ENCODE results near the gene HDHD5.

The HDHD5 gene

DNA sequence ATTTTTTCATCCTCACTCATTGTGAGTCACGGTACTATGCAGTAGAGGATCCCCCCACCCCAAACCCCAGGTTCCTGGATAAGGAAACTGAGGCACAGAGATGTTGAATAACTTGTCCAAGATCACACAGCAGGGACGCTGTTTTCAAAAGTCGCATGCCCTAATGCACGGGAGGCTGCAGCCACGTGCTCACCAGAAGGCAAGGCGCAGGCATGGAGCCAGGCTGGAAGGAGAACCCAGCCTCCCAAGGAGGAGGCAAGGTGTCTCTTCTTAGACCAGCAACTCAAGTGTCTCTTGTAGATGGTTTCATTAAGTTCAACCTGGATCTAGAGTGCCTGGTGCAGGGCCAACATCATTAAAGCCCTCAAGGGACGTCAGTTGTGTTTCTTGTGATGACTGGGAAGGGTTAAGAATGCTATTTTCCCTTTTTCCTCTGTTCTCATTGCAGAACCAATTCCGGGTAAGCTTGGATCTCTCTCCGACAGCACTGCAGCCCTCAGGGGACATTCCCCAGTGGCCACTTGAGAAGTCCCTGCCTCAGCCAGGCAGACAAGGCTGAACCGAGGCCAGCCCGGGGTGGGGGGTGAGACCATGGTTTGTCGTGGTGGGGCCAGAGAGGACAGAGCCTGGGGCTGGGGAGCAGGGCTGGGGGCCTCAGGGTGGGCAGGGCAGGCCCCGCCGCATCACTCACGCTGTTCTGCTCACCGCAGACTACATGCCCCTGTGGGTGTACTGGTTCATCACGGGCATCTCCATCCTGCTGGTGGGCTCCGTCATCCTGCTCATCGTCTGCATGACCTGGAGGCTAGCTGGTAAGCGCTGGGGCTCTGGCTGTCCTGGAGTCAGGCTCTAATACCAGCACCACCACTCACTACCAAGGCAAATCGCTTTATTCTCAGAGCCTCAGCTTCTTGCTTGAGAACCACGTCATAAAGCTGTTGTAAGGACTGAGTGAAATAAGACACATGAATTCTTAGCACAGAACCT is 53.6 kb downstream of the HDHD5 start:
- DNase-seq = no peak

DNA sequence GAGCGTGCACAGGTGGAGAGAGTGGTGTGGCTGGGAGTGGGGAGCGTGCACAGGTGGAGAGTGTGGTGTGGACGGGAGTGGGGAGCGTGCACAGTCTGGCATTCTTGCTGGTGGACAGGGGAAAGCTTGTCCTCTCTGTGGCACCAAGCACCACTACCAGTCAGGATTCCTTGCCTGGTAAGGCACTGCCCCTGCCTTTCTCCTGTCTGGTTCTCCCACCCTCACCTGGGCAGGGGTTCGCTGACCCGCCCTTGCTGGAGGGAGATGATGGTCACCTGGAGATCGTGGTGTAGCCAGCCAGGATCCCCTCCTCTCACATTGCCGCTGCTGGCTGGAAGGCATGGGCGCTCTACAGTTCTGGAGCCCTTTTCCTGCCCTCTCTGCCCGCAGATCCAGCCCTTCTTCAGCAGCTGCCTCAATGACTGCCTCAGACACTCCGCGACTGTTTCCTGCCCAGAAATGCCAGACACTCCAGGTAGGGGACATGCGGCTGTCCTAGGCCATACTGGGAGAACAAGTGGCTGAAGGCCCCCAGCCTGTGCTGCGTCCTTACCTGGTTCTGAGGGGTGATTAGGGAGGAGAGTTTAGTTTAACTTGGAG is 54.6 kb downstream of the HDHD5 start:
- DNase-seq = no peak

DNA sequence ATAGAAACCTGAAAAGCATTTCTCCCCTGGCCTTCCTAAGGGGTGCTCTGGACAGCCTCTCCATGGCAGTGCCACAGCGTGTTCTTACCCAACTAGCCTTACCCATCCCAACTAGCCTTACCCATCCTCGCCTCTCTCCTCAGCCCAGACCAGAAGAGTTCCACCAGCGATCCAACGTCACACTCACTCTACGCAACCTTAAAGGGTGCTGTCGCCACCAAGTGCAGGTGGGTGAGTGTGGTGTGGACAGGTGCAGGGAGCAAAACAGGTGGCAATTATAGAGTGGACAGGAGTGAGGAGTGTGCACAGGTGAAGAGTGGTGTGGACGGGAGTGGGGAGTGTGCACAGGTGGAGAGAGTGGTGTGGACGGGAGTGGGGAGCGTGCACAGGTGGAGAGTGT is 55.7 kb downstream of the HDHD5 start:
- DNase-seq = no peak

DNA sequence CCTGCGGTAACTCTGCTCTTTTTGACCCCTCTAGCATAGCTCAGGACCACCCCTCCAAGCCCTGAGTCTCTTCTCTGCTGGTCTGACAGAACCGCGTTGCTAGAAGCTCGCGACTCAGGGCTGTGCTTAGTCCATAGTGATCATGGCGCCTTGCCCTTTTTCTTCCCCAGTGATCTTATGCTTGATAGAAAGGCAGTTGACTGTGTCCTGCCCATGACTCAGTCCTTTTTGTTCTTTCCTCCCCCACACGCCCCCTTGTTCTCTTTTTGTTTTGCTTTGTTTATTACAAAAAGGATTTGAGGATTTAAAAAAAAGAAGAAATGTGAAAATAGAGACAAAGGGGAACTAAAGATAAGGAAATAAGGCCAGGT is 56.8 kb downstream of the HDHD5 start:
- no peak for DNase-seq

DNA sequence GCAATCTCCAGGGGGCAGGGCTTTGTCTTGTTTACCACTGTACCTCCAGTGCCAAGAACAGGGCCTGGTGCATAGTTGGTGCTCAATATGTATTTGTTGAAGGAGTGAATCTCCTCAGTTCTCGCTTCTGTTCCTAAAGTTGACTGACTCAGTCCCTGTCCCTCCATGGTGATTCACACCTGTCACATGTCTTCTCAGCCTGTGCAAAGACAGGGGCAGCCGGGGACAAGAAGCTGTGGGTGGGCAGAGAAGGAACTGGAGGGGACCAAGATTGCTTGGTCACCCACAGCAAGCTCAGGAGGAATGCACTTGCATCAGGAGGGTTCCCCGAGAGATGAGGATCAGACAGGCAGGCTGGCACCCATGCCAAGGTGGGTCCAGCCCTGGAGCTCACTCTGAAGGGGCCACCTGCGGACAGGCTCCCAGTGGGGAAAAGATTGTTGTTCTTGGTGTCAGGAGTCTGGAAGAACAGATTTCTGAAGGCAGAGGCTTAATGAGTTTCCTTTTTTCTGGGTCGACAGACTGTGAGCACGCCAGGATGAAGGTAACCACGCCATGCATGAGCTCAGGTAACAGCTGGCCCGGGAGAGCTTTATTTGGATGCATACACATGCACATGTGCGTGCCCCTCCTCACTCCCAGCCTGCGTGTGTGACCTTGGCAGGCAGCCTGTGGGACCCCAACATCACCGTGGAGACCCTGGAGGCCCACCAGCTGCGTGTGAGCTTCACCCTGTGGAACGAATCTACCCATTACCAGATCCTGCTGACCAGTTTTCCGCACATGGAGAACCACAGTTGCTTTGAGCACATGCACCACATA is 57.4 kb downstream of the HDHD5 start:
- DNase-seq = no peak

DNA sequence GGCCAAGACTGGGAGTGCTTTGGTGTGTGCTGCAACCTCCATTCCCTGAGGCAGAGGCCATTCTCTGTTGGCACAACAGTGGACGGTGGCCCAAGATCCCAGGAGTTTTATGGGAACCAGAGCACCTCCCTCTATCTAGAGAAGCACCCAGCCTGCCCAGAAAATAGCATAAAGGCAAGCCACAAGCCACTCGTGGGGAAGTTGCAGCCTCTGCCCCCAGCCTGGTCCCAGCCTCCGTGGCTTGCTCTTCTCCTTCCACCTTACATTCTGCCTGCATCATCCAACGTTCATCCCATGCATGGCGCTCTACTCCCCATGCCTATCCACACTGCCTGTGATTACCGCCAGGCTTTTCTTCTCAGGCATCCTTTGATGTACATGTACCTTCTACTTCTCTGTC is 58.5 kb downstream of the HDHD5 start:
- no peak for DNase-seq

DNA sequence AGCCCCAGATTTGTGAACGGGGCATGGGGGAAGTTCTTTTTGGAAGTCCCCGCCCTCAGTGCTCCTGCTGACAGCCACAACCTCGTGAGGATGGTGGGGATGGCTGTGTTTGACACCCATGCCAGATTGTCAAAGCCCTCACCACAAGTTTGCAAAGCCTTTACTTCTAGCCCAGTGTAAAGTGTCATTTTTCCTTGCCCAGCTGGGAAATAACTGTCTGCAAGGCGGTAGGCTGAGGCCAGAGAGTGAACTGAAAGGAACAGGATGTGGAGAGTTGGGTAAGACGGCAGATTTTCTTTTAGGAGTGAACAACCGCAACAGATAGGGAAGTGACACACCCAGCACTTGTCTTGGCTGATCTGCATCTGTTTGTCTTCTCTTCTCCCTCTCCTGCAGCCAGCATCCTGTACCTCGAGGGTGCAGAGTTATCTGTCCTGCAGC is 60.7 kb downstream of the HDHD5 start:
- no peak for DNase-seq

DNA sequence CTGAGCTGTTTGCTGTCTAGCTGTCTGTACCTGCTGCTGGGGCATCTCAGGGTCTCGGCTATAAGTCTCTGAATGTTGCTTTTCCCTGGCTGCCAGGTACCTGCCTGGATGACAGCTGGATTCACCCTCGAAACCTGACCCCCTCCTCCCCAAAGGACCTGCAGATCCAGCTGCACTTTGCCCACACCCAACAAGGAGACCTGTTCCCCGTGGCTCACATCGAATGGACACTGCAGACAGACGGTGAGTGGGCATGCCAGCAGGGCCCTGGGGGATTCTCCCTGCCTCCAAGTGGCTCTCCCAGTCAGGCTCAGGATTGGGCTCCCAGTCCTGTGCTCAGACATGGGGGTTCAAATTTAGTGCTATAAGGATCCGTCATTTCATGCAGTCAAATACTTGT is 61.4 kb downstream of the HDHD5 start:
- no peak for DNase-seq

DNA sequence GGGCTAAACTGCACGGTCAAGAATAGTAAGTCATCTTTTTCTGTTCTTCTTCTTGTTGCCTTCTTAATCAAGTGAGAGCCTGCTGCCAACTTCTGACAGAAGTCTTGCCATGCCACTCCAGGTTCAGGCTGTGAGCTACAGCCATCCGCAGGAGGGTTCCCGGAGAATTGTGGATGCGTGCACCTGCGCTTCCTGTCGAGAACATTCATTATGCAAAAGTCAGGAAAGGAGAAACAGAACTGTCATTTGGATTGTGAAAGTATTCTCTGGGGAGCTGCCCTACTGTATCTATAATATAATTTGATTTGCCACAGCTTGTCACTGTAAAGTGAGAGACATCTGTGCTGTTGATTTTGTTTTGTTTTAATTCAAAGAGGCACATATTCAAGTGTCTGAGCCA is 62.0 kb downstream of the HDHD5 start:
- no peak for DNase-seq

DNA sequence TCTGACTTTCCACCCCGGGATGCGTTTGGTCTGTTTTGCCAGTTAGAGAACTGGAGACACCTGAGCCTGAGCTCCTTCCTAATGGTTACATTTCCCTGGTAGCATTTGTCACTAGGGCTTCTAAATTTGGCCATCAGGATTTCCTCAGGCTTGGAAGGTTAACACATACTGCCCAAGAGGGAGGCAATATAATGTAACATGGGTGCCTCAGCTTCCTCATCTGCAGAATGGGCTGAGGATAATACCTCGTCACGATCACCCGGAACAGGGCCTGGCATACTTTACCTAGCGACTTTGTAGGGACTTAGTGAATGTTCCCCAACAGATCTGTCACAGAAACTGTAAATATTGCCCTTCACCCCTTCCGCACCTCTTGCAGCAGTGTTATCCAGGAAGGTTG is 63.0 kb downstream of the HDHD5 start:
- DNase-seq = no peak

DNA sequence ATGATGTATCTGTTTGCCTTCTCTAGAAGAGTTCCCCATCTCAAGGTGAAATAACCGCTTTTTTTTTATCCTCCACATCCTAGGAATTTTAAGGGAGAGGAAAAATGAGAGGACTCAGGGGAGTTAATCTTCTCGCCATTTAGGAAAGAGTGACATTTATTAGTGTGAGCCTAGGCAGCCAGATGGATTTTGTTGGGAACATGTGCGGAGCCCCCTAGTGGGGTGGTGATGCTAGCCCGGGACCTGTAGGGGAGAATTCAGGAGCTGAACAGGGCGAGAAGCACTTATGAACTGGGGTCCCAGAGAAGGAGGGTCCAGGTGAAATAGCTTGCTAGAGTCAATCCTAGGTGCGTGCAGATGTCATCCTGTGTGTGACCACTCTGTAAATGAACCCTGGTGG is 63.5 kb downstream of the HDHD5 start:
- DNase-seq = no peak

DNA sequence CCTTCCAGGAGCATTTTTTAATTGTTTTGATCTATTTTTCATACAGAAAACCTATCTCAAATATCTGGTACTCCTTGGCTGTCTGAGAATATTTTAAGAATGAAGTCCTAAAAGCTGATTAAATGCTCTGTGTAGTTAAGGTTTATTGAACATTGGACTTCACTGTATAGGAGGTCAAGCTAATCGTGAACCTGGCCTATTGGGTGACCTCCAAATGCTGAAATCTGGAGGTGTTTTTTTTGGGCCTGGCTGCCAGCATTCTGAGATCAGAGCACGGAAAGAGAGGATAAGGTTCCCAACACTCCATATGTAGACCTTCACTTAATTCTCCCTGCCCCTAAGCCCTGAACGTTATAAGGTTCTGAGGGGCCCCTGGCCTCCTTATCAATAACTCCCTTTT is 66.0 kb downstream of the HDHD5 start:
- DNase-seq = no peak

DNA sequence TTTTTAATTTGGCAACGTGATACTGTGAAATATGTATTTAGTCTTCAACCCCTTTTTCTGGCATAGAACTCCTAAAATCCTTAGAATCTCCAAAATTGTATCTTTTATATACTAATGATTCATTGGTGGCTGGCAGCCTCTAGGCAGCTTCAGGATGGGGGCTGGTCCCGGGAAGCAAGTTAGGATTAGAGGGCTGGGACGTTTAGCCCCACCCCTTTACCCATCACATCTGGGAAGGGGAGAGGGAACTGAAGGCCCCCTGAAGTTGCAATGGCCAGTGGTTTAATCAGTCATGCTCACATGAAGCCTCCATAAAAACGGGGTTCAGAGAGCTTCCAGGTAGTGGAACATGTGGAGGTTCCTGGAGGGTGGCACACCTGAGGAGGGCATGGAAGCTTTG is 67.2 kb downstream of the HDHD5 start:
- no peak for DNase-seq

DNA sequence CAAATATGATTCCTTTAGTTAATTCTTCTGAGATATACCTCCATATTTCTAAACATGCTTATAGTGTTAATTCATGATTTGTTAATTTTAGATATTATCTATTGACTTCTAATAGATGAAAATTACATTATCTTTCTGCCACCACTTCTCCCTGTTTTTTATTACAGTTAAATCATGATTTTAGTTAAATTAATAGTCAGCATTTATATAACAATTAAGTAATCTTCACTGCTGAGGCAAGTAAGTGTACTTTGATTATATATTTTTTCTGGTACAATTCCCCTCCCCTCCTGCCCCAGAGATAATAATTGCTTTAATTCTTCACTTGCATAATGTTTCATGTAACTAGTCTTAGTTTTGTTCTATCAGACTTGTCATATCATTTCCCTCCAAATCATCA is 68.5 kb downstream of the HDHD5 start:
- no peak for DNase-seq

Measured in NCI-H1105 treated with DMSO at 0.1 percent for 48 hours (cell line).